AML-193 (cell line): ENCODE data around the gene SLC1A5.

Experiments
- DNase-seq, 2 experiments: peaks; one replicate each; lab custom pipeline; 2025; lab: John Stamatoyannopoulos, UW

Gene SLC1A5

DNA sequence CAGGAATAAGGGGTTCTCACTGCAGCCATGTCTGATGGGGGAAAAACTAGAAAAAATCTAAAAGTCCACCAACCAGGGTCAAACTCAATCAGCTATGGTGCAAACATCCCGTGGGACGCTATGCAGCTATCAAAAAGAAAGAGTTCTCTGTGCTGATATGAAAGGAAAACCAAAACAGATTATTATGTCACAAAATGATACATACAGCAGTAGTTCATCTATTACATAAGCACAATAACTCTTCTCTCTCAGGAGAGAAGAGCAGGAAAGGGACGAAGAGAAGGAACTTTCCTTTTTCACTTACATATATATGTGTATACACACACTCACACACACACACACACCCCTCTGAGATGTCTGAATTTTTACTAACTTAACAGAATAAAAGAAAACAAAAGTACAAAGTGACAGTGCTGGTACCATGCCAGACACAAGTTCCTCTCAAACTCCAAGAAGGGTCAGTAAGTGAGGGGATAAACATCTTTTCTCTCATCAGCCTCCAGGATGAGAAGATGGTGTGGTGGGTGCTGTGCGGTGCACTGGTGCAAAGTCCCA lies 45.4 kb downstream of the SLC1A5 start:
- DNase-seq, result no peak

DNA sequence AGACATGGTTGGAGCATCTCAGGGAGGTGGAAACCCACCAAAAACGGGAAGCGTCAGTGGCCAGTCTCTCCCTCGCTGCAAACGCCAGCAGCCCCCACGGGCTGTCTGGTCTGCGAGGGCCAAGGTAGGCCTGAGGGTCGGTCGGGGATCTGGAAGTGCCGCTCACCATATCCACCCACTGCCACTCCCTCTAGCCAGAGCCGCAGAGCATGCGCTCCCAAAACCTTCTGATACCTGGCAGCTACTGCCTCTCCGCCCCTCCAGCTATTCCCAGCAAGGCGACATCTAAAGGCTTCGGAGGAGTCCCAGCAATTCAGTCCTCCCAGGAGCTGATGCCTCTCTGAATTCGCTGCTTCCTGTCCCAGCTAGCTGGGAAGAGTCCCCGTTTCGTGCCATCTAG lies 46.9 kb downstream of the SLC1A5 start:
- DNase-seq, result no peak

DNA sequence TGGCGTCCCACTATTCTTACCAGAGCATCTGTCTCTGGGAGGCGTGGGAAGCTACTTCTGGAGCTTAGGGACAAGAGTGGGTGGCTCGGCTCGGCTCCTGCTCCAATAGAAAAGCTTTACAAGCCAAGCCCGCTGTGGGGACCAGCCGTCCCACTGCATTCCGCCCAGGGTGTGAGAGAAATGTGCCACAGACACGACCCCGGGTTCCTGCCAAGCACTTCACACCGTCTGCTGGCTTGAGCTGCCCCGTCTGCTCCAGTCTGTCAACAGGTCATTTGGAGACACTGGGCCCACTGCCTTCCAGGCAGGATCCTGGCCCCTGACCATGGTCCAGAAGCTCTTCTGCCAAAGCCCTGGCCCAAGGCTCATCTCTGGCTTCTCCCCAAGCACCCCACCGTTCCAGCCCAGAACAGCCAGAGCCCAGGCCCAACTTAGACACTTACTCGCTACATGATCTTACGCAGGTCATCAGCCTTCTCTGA lies 49.1 kb downstream of the SLC1A5 start:
- no peak for DNase-seq

DNA sequence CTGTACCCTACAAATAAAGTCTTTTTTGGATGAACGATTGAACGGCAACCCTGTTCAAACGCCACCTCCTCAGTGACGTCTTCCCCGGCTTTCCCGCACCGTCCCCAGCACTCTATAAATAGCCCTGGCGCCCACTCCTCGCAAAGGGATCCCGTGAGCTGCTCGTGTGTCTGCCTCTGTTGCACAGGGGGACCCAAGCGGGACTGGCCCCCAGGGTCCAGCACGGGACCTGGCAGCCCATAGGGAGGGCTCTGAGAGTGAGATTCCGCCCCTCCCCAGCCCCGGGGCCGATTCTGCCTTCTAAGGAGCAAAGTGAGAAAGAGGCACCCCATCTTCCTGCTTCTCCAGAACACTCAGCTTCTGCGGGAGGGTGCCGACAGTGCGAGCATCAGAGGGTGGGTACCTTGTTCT lies 50.6 kb downstream of the SLC1A5 start:
- no peak for DNase-seq

GRCh38 chr19:46737298-46737654 lies 51.1 kb downstream of the SLC1A5 start:
- DNase-seq, result no peak

GRCh38 chr19:46736531-46737297 lies 51.7 kb downstream of the SLC1A5 start:
- no peak for DNase-seq

- peak in 1 of 2 experiments; percentile 13 for DNase-seq
Measured at GRCh38 chr19:46733690-46734292, 54.6 kb downstream of the SLC1A5 start.

DNA sequence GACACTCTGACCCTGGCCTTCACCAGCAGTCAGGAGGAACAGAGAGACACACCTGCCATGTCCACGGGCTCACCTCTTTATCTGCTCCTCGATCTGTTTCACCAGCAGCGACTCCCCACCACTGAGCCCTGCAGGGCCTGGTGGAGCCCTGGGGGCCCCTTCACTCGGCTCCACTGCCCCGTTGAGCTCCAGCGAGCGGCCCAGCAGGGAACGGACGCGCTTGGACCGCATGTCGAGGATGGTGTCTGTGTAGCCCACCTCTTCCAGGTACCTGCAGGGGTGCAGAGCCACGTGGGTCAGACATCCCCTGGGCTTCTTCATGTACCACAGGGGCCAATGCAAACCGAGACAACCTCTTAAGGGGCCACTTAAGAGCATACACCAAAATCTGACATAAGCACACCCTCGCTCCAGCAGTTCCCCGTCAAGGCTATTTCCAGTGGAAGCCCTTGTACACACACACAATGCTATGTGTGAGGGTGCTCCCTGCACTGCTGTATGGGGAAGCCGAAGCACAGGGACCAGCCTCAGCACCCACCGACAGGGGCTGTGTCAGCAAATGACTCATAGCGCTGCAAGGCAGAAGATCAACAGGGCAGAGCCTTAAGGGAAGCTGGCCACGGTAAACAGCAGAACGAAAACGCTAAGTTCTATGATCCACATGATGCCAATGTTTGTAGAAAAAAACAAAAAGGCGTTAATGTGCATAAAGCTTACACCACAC lies 55.3 kb downstream of the SLC1A5 start:
- no peak for DNase-seq

DNA sequence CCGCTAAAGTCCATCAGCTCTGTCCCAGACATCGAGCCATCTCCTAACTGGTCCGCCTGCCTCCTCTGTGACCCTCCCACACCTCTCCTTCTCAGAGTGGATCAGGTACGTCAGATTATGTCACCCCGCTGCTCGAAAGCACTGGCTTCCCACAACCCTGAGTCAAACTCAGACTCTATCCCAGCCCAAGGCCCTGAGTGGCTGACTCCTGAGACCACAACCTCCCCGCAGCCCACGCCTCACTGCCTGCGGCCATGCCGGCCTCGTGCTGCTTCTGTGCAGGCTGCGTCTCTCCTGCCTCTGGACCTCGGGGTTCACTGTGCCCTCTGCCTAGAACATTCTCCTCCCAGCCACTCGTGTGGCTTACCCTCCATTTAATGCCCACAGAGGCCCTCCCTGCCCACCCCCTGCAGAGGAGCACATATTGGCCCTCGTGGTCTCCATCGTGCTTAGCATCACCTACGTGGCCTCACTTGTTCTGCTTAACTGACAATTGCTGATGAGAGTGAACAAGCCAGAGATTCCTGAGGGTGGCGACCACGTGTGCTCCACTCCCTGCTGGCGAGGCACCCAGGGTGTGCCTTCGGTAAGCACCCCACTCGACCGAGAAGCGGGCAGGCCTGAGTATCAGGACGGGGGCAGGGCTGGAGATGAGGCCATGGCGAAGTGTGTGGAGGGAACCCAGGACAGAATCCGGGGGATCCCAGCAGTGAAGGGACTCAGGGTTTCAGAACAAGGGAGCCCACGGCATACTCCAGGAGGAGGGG lies 56.0 kb downstream of the SLC1A5 start:
- no peak for DNase-seq

DNA sequence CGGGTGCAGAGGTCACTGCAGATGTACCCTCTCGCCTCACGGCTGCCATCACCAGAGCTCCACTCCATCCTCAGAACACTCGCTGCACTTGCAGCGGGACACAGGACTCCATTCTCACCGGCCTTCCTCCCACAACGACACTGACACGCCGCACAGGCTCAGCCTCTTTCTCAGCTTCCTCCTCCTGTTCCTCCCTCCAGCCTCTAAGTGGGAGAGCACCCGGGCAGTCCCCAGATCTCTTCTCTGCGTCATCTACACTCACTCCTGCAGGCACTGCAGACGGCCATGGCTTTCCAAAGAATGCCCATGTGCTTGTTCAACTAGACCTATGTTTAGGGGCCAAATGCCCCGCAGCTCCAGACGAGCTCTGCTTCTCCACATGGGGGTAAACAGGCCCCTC lies 56.8 kb downstream of the SLC1A5 start:
- no peak for DNase-seq

- peak; percentile 68 to 70 for DNase-seq
Measured at GRCh38 chr19:46731007-46731501, 57.3 kb downstream of the SLC1A5 start.

GRCh38 chr19:46730595-46730994 lies 57.8 kb downstream of the SLC1A5 start:
- DNase-seq, result no peak

DNA sequence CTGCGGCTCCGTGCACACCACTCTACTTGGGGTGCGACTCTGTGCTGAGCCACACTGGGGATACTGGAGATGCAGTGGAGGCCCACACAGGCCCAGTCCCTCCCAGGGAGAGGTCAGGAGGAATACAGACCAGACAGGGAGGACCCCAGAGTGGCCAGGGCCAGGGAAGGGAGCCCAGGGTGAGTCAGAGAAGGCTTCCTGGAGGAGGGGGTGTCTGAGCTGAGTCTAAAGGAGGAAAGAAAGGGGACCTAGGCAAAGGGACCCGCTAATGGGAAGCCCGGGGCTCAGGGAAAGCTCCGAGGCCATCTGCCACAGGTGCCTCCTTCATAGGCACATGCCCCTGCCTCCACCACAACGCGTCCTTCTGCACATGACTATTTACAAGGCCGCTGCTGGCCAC lies 58.2 kb downstream of the SLC1A5 start:
- no peak for DNase-seq

DNA sequence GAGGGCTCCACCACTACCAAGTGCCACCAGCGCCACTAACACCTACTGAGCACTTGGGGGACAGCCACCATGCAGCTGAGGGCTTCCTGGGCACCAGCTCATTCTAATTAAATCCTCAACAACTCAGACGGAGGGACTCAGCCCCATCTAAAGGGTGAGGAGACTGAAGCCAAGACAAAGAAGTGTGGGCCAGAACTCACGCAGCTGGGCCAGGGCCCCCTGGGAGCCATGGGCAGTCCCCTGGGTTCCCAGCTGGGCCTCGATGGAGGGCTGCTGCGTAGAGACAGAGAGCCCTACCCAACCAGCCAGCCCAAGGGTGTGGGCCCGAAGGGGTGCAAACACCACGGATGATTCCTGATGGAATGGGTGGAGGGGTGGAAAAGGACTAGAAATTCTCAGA lies 58.7 kb downstream of the SLC1A5 start:
- DNase-seq, result no peak

GRCh38 chr19:46728693-46729339 lies 59.6 kb downstream of the SLC1A5 start:
- DNase-seq, result peak; percentile 22 to 39

DNA sequence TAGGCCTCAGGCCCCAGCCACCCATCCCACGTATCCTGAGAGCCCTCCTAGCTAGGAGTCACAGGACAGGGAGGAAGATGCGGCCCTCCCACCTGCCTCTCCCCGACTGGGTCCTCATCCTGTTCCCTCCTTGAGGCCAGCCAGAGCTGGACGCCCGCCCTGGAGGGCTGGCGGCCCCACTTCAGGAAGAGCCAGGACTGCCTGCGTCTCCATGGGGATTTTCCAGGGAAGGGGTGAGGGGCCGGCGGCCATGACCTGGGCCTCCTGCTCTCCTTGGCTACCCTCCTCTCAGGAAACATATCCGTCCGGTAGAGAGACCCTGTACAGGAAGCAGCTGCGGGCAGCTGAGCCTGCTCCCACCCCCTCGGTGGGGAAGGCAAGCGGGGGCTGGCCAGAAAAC lies 60.2 kb downstream of the SLC1A5 start:
- no peak for DNase-seq

DNA sequence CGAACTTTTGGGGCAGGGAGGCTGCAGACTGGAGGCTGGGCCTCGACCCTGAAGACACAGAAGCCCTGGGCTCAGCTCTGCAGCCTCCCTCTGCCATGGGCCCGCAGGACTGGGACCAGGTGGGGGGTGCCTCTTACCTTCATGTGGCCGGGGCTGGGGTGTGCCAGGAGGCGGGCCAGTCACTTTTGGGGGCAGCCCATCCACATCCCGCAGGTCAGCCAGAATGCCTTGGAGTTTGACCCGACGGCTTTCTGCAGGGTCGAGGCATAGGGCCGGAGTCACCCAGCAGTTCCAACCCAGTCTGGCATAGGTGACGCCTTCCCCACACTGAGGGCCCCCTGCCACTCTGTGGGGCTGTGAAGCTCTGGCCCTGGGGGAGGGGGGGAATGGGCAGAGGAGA lies 60.6 kb downstream of the SLC1A5 start:
- DNase-seq, result no peak

- no peak for DNase-seq
Measured at GRCh38 chr19:46726971-46727501, 61.4 kb downstream of the SLC1A5 start.

GRCh38 chr19:46726551-46726950 lies 61.8 kb downstream of the SLC1A5 start:
- no peak for DNase-seq

DNA sequence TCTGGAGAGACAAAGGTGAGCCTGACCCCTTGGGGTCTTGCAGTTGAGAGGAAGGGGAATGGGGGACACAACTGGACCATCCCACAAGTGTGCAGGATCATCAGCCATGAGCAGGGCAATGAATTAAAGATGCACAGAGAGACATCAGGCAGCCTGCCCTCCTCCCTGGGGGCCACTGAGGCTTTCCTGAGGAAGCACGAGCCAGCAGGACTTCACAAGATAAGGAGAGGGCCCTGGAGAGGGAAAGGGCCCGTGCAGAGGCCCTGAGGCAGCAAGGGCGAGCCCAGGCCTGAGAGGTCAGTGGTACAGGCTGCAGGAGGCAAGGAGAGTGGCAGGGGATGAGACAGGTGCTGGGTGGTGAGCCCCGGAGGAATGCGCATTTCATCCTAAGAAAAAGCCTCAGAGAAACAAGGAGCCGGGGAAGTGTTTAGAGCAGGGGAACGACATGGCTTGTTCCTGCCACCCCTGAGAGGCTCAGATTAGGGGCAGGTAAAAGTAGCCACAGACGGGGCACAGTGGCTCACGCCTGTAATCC lies 62.5 kb downstream of the SLC1A5 start:
- DNase-seq, result no peak
